ENCODE results near the gene MRPL58.

Gene MRPL58

DNA sequence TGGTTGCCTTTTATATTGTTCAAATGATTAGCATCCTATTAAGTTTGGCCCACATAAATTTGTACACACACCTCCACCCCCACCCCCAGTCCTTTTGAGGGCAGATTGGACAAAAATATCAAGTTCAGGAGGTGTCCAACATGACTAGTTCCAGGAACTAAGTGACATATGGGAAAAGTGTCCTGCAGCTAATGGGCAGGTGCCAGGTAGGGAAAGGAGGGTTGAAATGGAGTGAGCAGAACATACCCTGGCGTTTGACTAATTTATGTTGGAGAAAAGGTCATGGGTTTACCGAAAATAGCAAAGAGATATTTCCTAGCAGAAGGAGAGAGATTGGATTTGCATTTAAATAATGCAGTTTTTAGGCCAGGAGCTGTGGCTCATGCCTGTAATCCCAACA lies 39.5 kb downstream of the MRPL58 start:
- DNase-seq (ENCODE audit: insufficient read length, low spot score) = no peak
- FAIRE-seq = no peak
- TF ChIP-seq, protein P1, sequence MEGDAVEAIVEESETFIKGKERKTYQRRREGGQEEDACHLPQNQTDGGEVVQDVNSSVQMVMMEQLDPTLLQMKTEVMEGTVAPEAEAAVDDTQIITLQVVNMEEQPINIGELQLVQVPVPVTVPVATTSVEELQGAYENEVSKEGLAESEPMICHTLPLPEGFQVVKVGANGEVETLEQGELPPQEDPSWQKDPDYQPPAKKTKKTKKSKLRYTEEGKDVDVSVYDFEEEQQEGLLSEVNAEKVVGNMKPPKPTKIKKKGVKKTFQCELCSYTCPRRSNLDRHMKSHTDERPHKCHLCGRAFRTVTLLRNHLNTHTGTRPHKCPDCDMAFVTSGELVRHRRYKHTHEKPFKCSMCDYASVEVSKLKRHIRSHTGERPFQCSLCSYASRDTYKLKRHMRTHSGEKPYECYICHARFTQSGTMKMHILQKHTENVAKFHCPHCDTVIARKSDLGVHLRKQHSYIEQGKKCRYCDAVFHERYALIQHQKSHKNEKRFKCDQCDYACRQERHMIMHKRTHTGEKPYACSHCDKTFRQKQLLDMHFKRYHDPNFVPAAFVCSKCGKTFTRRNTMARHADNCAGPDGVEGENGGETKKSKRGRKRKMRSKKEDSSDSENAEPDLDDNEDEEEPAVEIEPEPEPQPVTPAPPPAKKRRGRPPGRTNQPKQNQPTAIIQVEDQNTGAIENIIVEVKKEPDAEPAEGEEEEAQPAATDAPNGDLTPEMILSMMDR (IDR thresholded peaks at IDR 0.05; ENCODE audit: insufficient read depth, missing control alignments) = no peak

DNA sequence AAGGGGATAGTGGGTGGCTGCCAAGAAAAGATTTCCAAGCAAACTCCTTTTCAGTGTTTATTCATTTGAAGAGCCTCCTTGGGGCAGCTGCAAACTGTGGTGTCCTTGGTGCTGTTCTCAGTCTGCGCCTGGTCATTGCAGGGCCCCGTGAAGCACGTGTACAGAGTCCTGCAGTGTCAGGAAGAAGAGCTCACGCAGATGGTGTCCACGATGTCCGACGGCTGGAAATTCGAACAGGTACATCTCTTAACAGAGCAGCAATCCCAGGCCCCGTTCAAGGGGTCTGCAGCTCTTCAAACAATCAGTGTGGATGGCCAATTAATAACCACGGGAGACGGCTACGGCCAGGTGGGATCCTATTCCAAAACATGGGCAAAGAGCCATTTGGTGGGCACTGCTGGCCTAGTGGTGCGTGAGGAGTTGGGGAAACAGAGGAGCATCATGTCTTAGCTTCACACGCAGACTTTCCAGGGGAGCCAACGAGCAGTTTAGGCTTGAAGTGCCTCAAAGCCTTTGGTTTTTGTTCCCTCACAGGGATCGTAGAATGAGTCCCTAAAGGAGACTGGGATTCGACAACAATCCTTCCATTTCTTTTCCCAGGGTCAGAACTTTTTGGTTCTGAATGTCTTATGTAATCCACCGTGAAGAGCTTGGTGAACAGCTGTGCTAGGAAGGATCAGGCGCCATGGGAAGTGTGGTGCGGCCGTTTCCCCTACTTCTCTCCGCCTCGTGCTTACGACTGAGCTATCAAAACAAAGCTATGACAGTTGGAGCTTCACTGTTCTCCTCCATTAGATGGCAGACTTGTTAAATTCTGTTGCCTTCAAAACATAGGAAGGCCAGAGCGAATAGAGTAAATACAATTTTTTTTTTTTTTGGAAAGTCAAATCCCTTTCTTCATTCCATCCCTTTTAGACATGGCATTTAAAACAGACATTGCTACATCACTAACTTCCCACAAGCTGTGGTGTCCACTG lies 47.2 kb downstream of the MRPL58 start:
- peak; percentile 82 for FAIRE-seq
- DNase-seq (ENCODE audit: insufficient read length, low spot score) = no peak
- TF ChIP-seq, protein P1 (IDR thresholded peaks at IDR 0.05; ENCODE audit: insufficient read depth, missing control alignments) = peak; percentile 81

DNA sequence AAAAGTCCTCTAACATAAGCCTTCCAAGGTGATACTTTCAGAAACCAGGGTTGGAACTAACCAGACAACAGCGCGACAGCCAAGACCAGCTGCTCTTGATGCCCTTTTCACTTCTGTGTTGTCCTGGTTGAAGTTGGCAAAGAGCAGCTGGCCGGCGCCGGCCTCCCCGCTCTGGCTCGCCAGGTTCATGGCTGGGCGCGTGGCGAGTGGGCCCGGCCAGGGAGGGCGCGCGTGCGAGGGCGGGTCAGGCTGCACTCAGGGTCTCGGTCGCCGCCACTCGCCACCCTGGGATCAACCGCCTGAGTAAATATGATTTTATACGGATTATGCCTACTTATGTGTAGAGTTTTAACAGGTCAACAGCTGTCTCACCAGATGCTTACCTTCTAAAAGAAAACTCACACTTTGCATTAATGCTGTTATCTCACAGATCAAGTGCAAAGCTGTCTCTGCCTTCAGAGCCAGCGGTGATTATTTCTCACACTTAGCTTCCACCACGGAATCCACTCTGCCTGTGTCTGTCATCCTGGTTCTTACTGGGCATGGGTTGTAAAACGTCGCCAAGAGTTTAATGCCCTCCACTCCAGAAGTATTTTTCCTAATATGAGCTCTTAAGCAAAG lies 48.1 kb downstream of the MRPL58 start:
- TF ChIP-seq, protein P1 (IDR thresholded peaks at IDR 0.05; ENCODE audit: insufficient read depth, missing control alignments) = no peak
- FAIRE-seq (peak; percentile 86), DNase-seq (ENCODE audit: insufficient read length, low spot score) (peak; percentile 88)

DNA sequence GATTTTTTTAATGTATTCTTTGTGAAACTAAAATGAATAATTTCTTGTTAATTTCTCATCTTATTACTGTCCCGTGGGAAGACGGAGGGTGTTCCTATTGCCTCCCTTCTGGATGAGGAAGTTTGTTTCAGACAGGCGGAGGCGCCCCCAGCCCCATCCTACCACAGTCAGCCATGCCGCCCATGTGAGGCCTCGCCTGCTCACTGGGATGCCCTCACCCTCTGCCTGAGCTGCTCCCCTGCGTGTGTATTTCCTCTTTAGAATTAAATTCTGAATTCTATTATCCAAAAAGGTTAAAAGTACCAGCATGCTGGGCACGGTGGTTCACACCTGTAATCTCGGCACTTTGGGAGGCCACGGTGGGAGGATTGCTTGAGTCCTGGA lies 48.6 kb downstream of the MRPL58 start:
- TF ChIP-seq, protein P1 (IDR thresholded peaks at IDR 0.05; ENCODE audit: insufficient read depth, missing control alignments) = no peak
- no peak for FAIRE-seq
- DNase-seq (ENCODE audit: insufficient read length, low spot score) = no peak

DNA sequence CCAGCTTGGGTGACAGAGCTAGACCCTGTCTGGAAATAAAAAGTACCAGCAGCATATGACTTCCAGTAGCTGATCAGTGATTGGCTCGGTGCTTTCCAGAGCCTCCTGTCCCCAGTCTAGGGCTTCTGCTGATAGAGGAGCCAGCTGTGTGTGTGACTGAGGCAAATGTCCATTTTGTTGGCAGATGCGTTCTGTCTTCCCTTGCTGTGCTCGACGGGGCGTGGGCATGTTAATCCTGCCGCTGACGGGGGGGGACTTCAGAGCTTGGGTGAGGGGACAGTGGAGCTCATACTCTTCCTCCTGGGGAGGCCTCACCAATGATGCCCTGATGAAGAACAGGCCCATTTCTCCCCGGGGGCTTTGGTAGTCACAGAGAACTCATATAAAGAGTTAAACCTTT lies 49.1 kb downstream of the MRPL58 start:
- TF ChIP-seq, protein P1 (IDR thresholded peaks at IDR 0.05; ENCODE audit: insufficient read depth, missing control alignments) = no peak
- DNase-seq (ENCODE audit: insufficient read length, low spot score) (no peak), FAIRE-seq (no peak)

DNA sequence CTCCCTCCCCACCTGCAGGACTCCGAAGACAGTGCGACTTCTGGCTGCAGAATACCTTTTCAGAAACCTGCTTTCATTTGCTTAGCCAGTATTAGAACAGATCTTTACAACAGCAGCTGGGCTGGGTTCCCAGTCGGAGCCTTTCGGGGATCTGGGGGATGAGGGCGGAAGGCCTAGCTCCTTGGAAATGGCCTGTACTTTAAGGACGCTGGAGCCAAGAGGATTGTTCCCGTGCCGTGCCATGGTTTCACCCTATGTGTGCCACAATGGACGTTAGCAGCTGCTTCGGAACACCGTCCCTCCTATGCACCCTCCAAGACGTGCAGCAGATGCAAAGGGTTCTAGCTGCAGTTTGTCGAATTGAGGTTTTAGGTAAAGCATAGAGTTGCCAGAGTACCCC lies 50.7 kb downstream of the MRPL58 start:
- TF ChIP-seq, protein P1 (IDR thresholded peaks at IDR 0.05; ENCODE audit: insufficient read depth, missing control alignments) = no peak
- DNase-seq (ENCODE audit: insufficient read length, low spot score) (no peak), FAIRE-seq (no peak)

DNA sequence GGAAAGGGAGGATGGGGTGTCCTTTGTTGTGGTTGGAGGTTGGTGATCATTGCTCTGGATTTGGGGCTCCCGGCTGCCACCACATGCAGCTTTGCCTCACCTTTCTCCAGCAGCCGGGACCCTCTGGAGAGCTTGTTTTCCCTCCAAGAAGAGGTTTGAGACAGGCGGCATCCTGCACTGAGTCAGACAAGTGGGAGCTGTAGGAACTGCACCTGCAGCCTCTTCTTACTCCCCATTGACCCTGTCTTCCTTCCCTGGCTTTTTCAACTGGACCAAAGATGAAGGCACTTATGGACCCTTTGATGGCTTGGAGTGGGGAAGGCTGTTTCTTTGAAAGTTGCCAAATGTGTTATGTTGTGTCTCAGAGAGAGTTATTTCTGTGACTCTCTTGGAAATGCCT lies 51.2 kb downstream of the MRPL58 start:
- FAIRE-seq (no peak), DNase-seq (ENCODE audit: insufficient read length, low spot score) (no peak)
- TF ChIP-seq, protein P1 (IDR thresholded peaks at IDR 0.05; ENCODE audit: insufficient read depth, missing control alignments) = no peak

Data from D721Med (cell line).